ENCODE measurements around the gene SLC25A21. TPM values are rescaled to one million over a fixed set of nuclear protein-coding genes. Genes with fewer than 3 reads are reported as not detected.

Gene SLC25A21
- total RNA-seq, 4 donors from 2014 or later = 0.08 to 0.29 TPM; not detected in 2

GRCh38 chr14:37094502-37094901, 77.9 kb downstream of the SLC25A21 start:
- no peak for TF ChIP-seq CTCF (IDR thresholded peaks at IDR 0.05)
- no peak for TF ChIP-seq POLR2A (IDR thresholded peaks at IDR 0.05)
- intact Hi-C loops (cut with DNase I; ENCODE audit: low total_unique reads) = no loop called here
- no peak for DNase-seq (ENCODE audit: low spot score in 2 of 2)
- 84 to 87% methylated on average over 2 of the region's 2 CpGs for WGBS, 2 donors
- no peak overlapping the region for H3K4me3 ChIP-seq (ENCODE audit: low read depth, poor library complexity, severe bottlenecking)

GRCh38 chr14:37093364-37093763, 79.0 kb downstream of the SLC25A21 start:
- intact Hi-C loops (cut with DNase I; ENCODE audit: low total_unique reads) = no loop called here
- no peak overlapping the region for H3K4me3 ChIP-seq (ENCODE audit: low read depth, poor library complexity, severe bottlenecking)
- WGBS, 2 donors = 60% methylated on average over 5 of the region's 5 CpGs
- TF ChIP-seq CTCF (IDR thresholded peaks at IDR 0.05) = no peak
- no peak for DNase-seq (ENCODE audit: low spot score in 2 of 2)

- 86 to 88% methylated on average over 3 of the region's 3 CpGs for WGBS, 2 donors
- TF ChIP-seq CTCF (IDR thresholded peaks at IDR 0.05) (no peak), POLR2A (IDR thresholded peaks at IDR 0.05) (no peak)
- intact Hi-C loops (cut with DNase I; ENCODE audit: low total_unique reads) = no loop called here
- no peak for DNase-seq (ENCODE audit: low spot score in 2 of 2)
- H3K4me3 ChIP-seq (ENCODE audit: low read depth, poor library complexity, severe bottlenecking) = no peak overlapping the region
Measured at GRCh38 chr14:37091651-37092050, 80.8 kb downstream of the SLC25A21 start.

GRCh38 chr14:37090026-37090425, 82.4 kb downstream of the SLC25A21 start:
- H3K4me3 ChIP-seq (ENCODE audit: low read depth, poor library complexity, severe bottlenecking) = no peak overlapping the region
- WGBS, 2 donors = 65 to 68% methylated on average over 6 of the region's 6 CpGs
- TF ChIP-seq CTCF (IDR thresholded peaks at IDR 0.05) (no peak), POLR2A (IDR thresholded peaks at IDR 0.05) (no peak)
- DNase-seq (ENCODE audit: low spot score in 2 of 2) = no peak
- intact Hi-C loops (cut with DNase I; ENCODE audit: low total_unique reads) = no loop called here

GRCh38 chr14:37089410-37089809, 83.0 kb downstream of the SLC25A21 start:
- no peak for DNase-seq (ENCODE audit: low spot score in 2 of 2)
- WGBS, 2 donors = 51 to 62% methylated on average over 3 of the region's 3 CpGs
- H3K4me3 ChIP-seq (ENCODE audit: low read depth, poor library complexity, severe bottlenecking) = no peak overlapping the region
- intact Hi-C loops (cut with DNase I; ENCODE audit: low total_unique reads) = no loop called here
- no peak for TF ChIP-seq POLR2A (IDR thresholded peaks at IDR 0.05)
- TF ChIP-seq CTCF (IDR thresholded peaks at IDR 0.05) = no peak

Data from lower leg skin (tissue), 4 donors.